B cell (primary cell): ENCODE measurements around the gene PLEKHG4B.

Experiments
- CTCF ChIP-seq: fragments of 200-600 bp; IDR thresholded peaks from one replicate; pipeline ENCODE4 v1.8.0; 2022; ENCODE audit warnings: antibody characterized with exemption, mild to moderate bottlenecking
- EZH2 ChIP-seq: IDR thresholded peaks from 2 replicates; pipeline ENCODE4 v1.6.1; 2012; ENCODE audit warnings: borderline replicate concordance, low read depth, mild to moderate bottlenecking, moderate library complexity, low read length; ENCODE audit not compliant: insufficient read depth, poor library complexity, severe bottlenecking

DNA sequence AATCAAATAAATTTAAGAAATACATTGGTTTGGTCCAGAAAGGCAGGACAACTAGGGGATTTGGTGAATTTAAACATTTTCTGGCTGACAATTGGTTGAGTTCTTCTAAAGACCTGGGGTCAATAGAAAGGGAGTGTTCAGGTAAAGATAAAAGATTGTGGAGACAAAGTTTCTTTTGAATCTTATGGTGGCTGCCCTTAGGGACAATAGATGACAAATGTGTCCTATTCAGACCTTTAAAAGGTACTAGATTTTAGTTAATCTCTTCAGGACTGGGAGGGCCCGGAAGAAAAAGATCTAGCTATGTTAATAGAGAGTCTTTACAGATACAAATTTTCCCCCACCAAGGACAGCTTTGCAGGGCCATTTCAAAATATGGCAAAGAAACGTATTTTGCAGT, 35.9 kb downstream of the PLEKHG4B start:
- TF ChIP-seq CTCF (no peak), EZH2 (no peak)
